ENCODE data around the gene PIGR.
"Not testable (repeated sequence)": the region's sequence is repeated elsewhere in the genome, so short reads cannot be mapped to it uniquely, and the experiment has no call there.

Gene PIGR

GRCh38 chr1:206932177-206932576 lies 14.1 kb downstream of the PIGR start:
- DNase-seq (ENCODE audit: low spot score): no peak

GRCh38 chr1:206931709-206932108 lies 14.6 kb downstream of the PIGR start:
- no peak for DNase-seq (ENCODE audit: low spot score)

GRCh38 chr1:206930210-206930798 lies 16.0 kb downstream of the PIGR start:
- DNase-seq (ENCODE audit: low spot score): peak; percentile 23

GRCh38 chr1:206929524-206929923 lies 16.7 kb downstream of the PIGR start:
- DNase-seq (ENCODE audit: low spot score): no peak

- no peak for DNase-seq (ENCODE audit: low spot score)
Observed at GRCh38 chr1:206926286-206926685, 20.0 kb downstream of the PIGR start.

- DNase-seq (ENCODE audit: low spot score): no peak
Observed at GRCh38 chr1:206925106-206925736, 21.0 kb downstream of the PIGR start.

- no peak for DNase-seq (ENCODE audit: low spot score)
Observed at GRCh38 chr1:206924592-206925105, 21.6 kb downstream of the PIGR start.

- not testable (repeated sequence) for DNase-seq (ENCODE audit: low spot score)
Observed at GRCh38 chr1:206923961-206924557, 22.2 kb downstream of the PIGR start.

GRCh38 chr1:206923009-206923960 lies 23.0 kb downstream of the PIGR start:
- DNase-seq (ENCODE audit: low spot score): no peak

GRCh38 chr1:206922524-206922923 lies 23.7 kb downstream of the PIGR start:
- no peak for DNase-seq (ENCODE audit: low spot score)

GRCh38 chr1:206921772-206922265 lies 24.4 kb downstream of the PIGR start, which contains the start of gene FCMR:
Gene FCMR (minus strand): TSS chr1:206921941. CDS start chr1:206921854, 87 bp downstream.
- DNase-seq (ENCODE audit: low spot score): peak; percentile 42

GRCh38 chr1:206918076-206918475 lies 28.2 kb downstream of the PIGR start:
- DNase-seq (ENCODE audit: low spot score): no peak

GRCh38 chr1:206916000-206916709 lies 30.1 kb downstream of the PIGR start:
- DNase-seq (ENCODE audit: low spot score): no peak

GRCh38 chr1:206915030-206915735 lies 31.1 kb downstream of the PIGR start:
- DNase-seq (ENCODE audit: low spot score): no peak

- no peak for DNase-seq (ENCODE audit: low spot score)
Observed at GRCh38 chr1:206913766-206914537, 32.3 kb downstream of the PIGR start.

- DNase-seq (ENCODE audit: low spot score): peak; percentile 67
Observed at GRCh38 chr1:206912445-206913095, 33.7 kb downstream of the PIGR start.

GRCh38 chr1:206911064-206911663 lies 35.1 kb downstream of the PIGR start:
- DNase-seq (ENCODE audit: low spot score): no peak

- DNase-seq (ENCODE audit: low spot score): no peak
Observed at GRCh38 chr1:206909883-206910318, 36.4 kb downstream of the PIGR start.
